HG02885 (cell line): ENCODE results near the gene PPM1F.

ENCODE experiments used
- ATAC-seq: cut with Tn5 transposase; IDR thresholded peaks from one replicate; pipeline ENCODE4 v1.9.1; 2021; ENCODE audit warnings: mild to moderate bottlenecking; ENCODE audit not compliant: unreplicated experiment, poor library complexity

Gene PPM1F, protein sequence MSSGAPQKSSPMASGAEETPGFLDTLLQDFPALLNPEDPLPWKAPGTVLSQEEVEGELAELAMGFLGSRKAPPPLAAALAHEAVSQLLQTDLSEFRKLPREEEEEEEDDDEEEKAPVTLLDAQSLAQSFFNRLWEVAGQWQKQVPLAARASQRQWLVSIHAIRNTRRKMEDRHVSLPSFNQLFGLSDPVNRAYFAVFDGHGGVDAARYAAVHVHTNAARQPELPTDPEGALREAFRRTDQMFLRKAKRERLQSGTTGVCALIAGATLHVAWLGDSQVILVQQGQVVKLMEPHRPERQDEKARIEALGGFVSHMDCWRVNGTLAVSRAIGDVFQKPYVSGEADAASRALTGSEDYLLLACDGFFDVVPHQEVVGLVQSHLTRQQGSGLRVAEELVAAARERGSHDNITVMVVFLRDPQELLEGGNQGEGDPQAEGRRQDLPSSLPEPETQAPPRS

DNA sequence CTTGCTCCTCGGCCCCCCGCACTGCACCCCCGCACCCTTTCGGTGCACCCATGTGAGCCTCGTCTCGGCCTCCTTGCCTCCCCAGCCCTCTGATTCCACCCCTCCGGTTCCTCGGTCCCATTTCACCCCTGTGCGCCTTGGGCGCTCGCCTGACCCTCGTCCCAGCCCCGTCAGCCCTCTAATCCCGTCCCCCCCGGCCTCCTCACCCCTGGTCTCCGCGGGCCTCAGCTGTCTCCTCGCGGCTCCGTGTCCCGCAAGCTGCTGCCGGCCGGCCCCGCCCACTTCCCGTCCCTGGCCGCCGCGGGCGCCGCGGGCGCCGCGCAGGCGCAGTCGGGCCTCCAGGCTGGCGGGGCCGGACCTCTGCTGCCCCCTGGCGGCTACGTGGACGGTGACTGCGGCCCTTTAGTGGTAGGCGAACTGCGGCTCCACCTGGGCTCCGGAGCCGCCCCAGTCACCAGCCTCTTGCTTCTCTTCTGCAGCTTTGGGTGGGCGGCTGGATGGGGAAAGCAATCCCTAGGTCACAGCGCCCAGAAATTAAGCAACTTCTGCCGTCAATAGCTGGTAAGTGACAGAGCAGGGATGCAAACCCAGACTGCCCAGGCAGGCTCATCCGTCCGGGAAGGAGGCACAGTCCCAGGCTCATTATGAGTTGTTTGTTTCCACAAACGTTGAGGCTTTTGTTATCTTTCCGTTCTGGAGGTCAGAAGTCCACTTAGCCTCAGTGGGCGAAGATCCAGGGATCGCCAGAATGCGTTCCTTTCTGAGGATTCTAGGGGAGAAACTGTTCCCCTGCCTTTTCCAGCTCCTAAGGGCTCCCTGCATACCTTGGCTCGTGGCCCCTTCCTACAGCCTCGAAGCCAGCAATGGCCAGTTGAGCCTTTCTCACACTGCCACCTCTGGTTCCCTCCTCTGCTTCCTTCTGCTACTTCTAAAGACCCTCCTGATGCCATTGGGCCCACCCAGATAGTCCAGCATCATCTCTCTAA, at the start of gene PPM1F:
Gene PPM1F (minus strand): TSS at position 263 of the 986 bp plus-strand sequence. CDS start 6,800 bp downstream, outside the sequence.
- ATAC-seq, result peak; percentile 80

DNA sequence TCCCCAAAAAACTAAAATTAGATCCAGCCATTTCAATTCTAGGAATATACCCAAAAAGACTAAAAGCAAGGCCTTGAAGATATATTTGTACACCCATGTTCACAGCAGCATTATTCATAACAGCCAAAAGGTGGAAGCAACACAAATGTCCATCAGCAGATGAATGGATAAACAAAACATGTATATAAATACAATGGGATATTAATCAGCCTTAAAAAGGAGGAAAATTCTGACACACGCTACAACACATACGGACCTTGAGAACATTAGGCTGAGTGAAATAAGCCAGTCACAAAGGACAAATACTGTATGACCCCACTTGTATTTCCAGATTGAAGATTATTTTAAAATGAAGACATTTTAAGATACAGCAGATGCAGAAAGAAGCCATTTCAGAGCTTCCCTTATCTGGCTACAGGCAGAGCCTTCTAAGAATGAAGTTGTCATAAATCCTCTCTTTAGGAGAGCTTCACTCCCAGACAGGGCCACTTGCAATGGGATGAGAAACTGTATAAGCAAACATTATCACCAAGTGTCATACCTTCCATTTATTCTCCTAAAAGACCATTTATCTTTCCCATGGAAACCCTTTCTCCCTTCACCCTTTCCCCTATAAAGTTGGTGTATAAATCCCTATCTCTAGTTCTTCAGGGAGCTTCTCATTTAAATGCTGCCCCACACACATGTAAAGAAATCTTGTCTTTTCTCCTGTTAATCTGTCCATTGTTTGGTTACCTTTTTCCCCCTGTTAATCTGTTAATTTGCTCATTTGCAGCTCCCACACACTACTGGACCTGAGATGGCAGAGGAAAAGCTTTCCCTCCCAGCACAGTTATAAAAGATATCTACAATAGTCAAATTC, 49.2 kb upstream of the PPM1F start:
- no peak for ATAC-seq

DNA sequence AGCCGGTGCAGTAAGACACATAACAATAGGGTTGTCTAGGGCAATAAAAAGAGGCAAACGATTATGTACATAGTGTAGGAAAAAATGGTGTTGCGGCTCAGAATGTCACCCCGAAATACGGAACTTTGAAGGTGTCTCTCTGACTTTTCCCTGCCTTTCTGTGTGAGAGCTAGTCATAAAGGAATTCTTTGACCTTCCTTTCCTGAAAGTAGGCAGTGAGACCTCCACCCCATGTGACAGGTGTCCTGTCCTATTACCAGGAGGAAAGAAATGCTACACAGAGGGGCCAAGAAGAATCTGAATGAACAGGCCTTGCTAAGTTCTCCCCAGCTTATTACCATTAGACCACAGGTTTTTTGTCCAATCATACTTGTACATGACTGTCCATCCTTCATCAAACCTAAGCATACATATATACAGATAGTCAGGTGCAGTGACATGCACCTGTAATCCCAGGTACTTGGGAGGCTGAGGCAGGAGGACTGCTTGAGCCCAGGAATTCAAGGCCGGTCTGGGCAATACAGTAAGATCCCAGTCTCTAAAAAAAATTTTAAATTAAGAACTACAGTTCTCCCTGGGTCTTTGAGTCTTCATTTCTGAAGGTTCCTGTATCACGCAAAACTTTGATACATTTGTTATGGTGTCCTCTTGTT, 46.1 kb upstream of the PPM1F start:
- no peak for ATAC-seq

DNA sequence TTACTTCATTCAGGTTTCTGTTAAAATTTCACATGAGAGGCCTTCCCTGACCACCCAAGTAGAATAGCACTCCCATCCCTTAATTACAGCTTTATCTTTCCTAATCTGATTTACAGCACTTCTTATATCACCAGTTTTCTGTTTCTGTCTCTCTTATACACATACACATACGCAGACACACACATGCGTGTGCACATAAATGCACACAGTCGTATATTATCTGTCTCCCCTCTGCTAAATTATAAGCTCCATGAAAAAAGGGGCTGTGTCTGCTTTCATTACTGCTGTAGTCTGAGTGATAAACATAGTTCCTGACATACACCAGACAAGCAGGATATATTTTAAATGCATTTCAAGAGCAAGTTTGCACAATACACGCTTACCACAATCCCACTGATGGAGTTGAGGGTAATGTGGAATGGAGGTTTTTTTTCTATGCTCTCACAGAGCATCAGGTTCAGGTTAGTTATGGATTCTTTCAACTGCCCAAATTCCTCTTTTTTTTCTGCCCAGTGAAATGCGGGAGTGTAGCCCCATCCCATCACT, 43.6 kb upstream of the PPM1F start:
- no peak for ATAC-seq

DNA sequence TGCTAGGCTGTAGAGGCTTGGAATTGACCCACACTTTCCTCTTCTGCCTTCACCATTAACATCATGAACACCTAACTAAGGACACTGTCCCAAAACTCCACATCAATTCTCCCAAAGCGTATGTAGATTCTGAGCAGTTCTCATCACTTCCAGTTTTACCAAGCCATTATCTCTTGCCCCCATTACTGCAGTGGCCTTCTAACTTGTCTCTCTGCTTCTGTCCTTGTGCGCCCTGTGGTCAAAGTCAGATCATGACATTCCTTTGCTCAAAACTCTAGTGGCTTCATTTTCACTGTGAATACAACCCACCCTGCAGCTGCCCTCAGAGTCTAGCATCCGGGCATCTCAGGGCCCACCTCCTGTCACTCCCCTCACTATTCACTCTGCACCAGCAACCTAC, 43.0 kb upstream of the PPM1F start:
- ATAC-seq, result no peak

DNA sequence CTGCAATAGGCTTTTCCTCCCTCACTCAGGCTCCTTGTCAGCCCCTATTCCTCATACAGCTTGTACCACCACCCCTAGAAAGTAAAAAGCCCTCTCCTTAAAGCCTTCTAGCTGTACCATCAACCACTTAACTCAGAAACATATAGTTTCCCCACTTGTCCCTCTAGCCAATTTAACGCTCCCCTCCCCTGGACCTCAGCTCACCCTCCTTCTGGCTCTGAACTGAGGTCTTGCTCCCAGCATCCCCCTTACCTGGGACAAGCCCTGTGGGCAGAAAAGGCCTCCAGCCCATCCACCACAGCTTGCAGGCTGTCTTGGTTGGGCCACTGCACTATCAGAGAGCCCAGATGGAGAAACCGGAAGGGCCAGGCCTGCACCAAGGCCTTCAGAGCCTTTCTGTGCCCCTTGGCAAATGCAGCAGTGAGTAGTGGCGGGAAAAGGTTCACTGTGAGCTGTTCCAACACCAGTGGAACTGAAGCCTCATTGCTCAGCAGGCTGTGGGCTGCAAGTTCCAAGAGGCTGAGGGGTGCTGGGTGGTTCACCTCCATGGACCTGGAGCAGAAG, 42.3 kb upstream of the PPM1F start:
- ATAC-seq, result no peak

DNA sequence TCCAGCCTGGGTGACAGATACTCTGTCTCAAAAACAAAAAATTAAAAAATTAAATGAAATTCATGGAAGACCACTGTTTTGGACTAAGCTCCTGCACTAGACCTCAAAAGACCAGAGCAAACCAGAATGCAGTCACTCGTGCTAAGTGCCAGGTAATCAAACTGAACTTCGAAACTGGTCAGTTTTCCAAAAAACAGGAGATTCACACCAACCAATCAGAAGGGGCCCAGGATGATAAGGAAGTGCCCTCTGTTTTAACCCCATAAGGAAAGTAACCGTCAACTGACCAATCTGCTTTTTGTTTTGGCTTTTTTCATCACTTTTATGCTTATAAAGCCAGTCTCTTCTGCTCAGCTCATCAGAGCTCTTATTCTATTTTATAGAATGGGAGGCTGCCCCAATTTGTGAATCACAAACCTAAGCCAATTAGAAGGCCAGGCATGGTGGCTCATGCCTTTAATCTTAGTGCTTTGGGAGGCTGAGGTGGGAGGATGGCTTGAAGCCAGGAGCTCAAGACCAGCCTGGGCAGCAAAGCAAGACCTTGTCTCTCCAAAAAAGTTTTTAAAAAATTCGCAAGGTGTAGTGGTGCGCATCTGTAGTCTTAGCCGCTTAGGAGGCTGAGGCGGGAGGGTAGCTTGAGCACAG, 40.1 kb upstream of the PPM1F start:
- ATAC-seq, result no peak

DNA sequence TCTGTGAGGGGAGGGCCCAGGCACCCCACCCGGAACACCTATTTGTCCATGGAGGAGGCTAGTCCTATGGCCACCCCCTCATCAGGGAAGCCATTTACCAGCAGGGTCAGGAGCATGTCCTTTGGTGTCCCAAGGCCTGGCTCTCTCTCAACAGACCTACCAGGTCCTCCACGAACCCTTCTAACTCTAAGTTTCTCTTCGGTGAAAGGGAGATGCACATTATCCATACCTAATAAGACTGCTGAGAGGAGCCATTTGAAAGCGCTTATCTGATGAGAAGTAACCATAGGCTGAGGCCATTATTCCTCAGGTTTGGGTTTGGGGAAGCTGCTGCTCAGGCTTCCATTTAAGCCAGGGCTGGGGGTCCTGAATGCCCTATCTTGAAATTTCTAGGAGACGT, 39.1 kb upstream of the PPM1F start:
- ATAC-seq, result no peak

DNA sequence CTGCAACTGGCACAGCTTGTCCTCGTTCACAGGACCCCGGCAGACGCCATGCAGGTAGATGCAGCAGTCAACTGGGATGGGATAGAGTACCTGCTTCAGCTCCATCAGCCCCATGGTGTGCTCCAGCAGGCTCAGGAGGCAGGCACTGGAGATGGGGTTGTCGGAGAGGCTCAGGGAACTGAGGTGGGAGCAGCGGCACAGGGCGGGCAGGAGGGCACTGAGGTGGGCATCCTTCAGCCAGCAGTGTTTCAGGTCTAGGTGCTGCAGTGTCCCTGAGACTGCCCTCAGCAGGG, 38.6 kb upstream of the PPM1F start:
- ATAC-seq, result no peak

DNA sequence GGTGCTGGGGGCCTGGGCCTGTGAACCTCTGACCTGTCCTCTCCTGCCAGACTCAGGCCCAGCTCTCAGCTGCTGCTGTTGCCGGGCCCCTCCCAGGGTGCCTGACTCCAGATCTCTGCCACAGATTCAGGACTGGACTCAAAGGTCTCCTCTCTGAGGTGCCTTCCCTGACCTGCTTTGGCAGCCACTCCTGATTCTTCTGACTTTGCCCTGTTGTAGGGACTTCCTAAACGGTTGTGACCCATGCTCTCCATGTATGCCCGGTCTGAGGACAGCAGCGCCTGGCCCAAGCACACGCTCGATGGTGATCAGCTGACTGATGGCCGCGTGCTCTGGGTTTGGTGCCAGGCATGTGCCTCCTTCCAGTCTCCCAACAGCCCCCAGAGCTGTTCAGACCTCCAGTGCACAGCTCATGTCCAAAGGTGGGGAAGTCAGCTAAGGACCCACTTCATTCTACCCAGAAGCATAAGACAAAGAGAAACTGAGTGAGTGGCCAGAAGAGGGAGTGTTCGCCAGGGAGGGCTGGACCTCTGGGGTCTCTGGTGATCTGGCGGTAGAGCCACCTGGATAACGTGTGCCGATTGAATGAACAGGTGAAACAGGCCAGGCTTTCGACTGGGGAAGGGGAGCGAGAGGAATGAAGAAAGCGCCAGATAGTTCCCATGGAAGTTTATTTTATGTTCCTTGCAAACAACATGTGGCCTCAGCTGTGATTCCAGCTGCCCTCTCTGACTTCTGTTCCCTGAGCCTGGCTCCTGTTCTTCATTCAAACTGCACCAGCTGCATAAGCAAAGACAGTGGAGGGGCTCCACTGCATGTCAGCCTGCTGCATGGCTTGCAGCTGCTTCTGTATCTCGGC, 38.0 kb upstream of the PPM1F start:
- ATAC-seq, result no peak

DNA sequence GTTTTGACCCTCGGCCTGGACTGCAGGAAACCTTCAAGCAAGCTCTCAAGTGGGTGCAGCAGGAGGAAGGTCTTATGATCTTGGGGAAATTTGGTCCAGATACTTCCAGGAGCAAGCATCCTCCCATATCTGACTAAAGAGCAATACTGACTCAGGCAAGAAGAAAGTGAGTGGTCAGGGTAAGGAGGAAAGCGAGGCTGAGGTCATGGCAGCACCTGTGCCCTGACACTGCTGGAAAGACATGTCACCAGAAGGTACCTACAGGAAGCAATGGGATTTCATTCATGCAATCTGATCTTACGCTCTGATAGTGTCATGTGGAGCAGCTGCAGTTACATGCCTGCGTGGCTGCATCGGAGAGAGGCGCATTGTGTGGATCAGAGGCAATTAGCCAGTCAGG, 36.4 kb upstream of the PPM1F start:
- ATAC-seq, result no peak

DNA sequence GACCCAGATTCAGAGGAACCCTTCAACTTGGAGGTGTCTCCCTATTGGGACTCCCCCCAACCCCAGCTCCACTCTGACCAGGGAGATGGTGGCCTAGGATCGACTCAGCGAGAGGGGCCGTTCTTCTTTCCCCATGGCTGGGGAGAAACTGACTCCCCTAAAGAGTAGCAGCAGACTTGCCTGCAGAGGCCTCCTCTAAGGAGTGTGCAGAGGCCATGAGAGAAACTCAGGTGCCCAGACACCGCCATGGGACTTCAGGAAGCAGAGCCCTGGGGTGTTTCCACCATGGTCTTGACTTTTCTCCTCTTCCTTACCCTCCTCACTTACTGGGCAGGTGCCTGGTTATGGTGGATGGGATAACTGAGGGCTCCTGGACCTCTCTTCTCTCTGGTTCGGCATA, 32.6 kb upstream of the PPM1F start:
- no peak for ATAC-seq

DNA sequence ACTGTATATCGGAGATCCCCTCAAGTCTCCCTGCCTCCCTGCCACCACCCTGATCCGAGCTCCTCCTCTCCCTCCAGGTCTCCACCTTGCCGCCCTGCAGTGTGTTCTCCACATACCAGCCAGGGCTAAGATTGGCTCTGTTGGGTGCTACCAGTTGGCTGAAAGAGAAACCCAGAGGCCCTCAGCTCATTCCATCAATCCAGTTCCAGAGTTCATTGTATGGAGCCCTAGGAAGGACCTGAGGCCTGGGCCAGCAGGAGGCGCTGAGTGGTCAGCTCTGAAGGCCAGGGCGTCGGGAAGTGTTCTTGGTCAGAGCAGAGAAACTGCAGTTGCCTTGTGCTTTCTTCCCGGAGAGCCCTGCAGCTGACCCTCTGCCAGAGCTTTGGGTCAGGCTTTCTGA, 32.1 kb upstream of the PPM1F start:
- no peak for ATAC-seq

DNA sequence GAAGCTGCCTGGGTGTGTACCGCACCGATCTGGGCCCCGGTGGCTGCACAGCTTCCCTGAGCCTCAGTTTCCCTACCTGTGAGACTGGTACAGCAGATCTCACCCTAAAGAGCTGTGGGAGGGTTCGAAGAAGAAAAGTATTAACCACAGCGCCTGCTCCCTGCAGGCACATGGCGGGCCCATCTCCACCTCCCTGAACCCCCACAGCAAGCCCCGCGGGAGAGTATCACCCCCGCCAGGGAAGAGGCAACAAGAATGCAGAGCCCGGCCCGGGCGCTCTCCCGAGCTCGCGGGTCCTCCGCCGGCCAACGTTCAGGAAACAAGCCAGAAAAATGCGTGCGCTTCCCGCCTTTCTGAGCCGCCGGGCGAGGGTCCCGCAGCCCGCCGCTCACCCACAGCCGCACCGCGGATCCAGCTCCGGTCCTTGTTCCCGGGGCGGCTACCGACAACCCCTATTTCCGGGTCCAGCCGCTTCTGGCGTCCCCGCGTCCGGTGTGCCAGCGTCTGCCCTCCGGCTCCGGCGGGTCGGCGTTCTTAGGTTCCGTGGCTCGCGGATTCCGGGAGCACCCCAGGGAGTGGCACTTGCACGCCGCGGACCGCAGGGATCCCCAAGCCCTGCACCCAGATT, 29.8 kb upstream of the PPM1F start, which contains the start of gene TOP3B:
Gene TOP3B (minus strand): TSS at position 450 of the 628 bp plus-strand sequence. CDS start 7,078 bp downstream, outside the sequence.
- peak; percentile 78 for ATAC-seq

DNA sequence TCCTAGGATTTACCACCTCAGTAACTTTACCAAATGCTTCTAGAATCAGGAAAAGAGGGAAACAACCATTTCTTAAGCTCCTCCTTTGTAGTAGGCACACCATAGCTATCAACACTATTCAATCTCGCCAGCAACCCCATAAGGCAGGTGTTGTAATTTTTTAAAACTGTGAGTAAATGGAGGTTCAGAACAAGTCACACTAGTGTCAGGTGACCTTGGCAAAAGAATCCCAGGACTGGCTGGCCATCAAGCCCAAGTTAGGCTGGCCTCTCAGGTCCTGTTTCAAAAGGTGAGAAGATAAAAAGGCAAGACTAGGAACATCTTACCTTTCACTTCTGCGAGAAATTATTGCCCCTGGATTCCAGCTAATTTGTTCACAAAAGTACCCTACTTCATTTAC, 29.2 kb upstream of the PPM1F start:
- no peak for ATAC-seq

DNA sequence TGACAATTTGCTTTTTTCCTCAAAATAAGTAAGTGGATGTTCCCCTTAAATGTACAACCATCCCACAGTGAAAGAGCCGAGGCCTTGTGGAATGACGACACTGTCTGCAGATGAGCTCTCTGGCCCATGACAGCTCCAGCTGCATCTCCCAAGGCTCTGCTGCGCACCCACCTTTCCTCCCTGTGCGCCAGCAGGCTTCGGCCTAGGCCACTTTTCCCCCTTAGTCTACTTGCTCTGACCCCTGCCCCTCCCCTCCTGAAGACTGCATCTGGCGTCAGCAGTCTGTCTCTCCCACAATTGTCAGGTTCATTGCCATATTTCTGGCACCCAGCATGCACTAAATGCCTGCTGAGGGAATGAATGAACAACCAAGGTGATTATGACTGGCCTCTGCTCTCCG, 27.9 kb upstream of the PPM1F start:
- no peak for ATAC-seq
